Measurements from ENCODE around the gene TNFRSF19.

DNA sequence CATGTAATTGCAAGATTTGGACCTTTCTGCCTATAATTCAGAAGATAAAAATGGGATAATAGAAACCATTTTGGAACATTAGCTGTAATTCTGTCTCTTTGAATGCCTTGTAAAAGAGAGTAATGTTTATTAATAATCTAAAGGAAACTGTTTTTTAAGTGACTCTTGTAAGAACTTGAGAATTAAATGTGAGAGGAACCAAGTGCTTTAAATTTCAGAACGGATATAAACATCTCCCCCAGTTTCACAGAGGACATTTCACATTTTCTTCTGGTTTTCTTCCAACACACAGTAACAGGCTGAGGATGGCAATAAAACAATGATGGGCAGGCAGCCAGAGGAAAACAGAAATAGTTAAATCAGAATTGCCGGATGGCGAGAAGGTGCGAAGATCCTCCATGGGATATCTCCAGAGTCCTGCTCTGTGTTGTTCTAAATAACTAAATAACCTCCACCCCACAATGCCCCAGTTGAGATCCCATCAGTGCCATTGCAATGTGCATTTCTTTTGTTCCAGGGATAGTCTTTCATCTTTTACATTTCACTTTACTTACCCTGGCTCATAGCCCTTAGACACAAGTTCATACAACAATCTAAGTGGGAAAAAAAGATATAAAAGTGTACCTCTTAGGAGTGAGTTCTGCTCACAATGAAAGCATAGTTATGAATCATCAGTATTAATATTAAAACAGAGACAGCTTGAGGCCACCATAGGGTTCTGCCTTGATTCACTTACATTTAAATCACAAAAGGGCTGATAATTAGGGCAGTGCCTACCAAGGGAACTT lies 73.3 kb downstream of the TNFRSF19 start:
- TF ChIP-seq, protein P1, sequence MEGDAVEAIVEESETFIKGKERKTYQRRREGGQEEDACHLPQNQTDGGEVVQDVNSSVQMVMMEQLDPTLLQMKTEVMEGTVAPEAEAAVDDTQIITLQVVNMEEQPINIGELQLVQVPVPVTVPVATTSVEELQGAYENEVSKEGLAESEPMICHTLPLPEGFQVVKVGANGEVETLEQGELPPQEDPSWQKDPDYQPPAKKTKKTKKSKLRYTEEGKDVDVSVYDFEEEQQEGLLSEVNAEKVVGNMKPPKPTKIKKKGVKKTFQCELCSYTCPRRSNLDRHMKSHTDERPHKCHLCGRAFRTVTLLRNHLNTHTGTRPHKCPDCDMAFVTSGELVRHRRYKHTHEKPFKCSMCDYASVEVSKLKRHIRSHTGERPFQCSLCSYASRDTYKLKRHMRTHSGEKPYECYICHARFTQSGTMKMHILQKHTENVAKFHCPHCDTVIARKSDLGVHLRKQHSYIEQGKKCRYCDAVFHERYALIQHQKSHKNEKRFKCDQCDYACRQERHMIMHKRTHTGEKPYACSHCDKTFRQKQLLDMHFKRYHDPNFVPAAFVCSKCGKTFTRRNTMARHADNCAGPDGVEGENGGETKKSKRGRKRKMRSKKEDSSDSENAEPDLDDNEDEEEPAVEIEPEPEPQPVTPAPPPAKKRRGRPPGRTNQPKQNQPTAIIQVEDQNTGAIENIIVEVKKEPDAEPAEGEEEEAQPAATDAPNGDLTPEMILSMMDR (IDR thresholded peaks at IDR 0.05 in 4 of 5, conservative IDR thresholded peaks at IDR 0.05 in 1 of 5) = no peak
- no peak for TF ChIP-seq POLR2A (IDR thresholded peaks at IDR 0.05)
